SK-N-MC (cell line): ENCODE results near the gene BMP6.

Experiments
- EZH2 ChIP-seq: fragments of 200-600 bp; sonication (generic); IDR thresholded peaks from one replicate; pipeline ENCODE4 v1.6.1; 2017; ENCODE audit warnings: antibody characterized with exemption
- FOXP2 ChIP-seq: optimal IDR thresholded peaks from 2 replicates; pipeline ENCODE3; 2011; ENCODE audit warnings: mild to moderate bottlenecking, moderate library complexity; ENCODE audit not compliant: insufficient read depth; ENCODE audit errors: extremely low read length, control extremely low read depth
- POLR2AphosphoS5 ChIP-seq: IDR thresholded peaks from 2 replicates; pipeline ENCODE4 v1.6.1; 2012; ENCODE audit warnings: mild to moderate bottlenecking, low read depth, low read length, borderline replicate concordance

- no peak for TF ChIP-seq POLR2AphosphoS5
- TF ChIP-seq EZH2: no peak
- TF ChIP-seq FOXP2: no peak
Measured at GRCh38 chr6:7921632-7922092, 195.8 kb downstream of the BMP6 start.
